H9 (cell line): ENCODE results near the gene NTF4. TPM values are rescaled to one million over a fixed set of nuclear protein-coding genes. Genes with fewer than 3 reads are reported as not detected.

Experiments
- DNase-seq: peaks from one replicate; pipeline ENCODE4 v3.0.0-alpha.2; 2017
- H2AFZ ChIP-seq: one replicate; pipeline ENCODE4 v1.6.1; 2013; ENCODE audit warnings: mild to moderate bottlenecking, low read length, control low read depth, moderate library complexity
- H2AK5ac ChIP-seq: 2 replicates; pipeline ENCODE4 v1.6.1; 2013; ENCODE audit warnings: low read length, control low read depth, mixed read lengths; ENCODE audit not compliant: insufficient read length
- H2BK120ac ChIP-seq: one replicate; pipeline ENCODE4 v1.6.1; 2013; ENCODE audit warnings: low read depth, mild to moderate bottlenecking, low read length, control low read depth, inconsistent platforms; ENCODE audit not compliant: poor library complexity, severe bottlenecking
- H2BK12ac ChIP-seq: 2 replicates; pipeline ENCODE4 v1.6.1; 2013; ENCODE audit warnings: low read length, control low read depth, mixed read lengths, low read depth; ENCODE audit not compliant: insufficient read length
- H2BK15ac ChIP-seq: 2 replicates; pipeline ENCODE4 v1.6.1; 2013; ENCODE audit warnings: low read depth, low read length, control low read depth
- H2BK20ac ChIP-seq: one replicate; pipeline ENCODE4 v1.6.1; 2013; ENCODE audit warnings: low read depth, mild to moderate bottlenecking, low read length, control low read depth, inconsistent platforms; ENCODE audit not compliant: poor library complexity, severe bottlenecking
- H2BK5ac ChIP-seq: 2 replicates; pipeline ENCODE4 v1.6.1; 2013; ENCODE audit warnings: low read length, control low read depth, mixed read lengths; ENCODE audit not compliant: insufficient read length
- H3K14ac ChIP-seq: 2 replicates; pipeline ENCODE4 v1.6.1; 2013; ENCODE audit warnings: low read length, control low read depth; ENCODE audit not compliant: insufficient read depth
- H3K18ac ChIP-seq: 2 replicates; pipeline ENCODE4 v1.6.1; 2013; ENCODE audit warnings: low read depth, mild to moderate bottlenecking, mixed read lengths, low read length, control low read depth; ENCODE audit not compliant: insufficient read length
- H3K23ac ChIP-seq: 2 replicates; pipeline ENCODE4 v1.6.1; 2013; ENCODE audit warnings: low read length, control low read depth, mixed read lengths, low read depth; ENCODE audit not compliant: insufficient read length
- H3K23me2 ChIP-seq: 2 replicates; pipeline ENCODE4 v1.6.1; 2013; ENCODE audit warnings: low read depth, mild to moderate bottlenecking, mixed read lengths, low read length, control low read depth; ENCODE audit not compliant: insufficient read length, poor library complexity, severe bottlenecking
- H3K27ac ChIP-seq: 2 replicates; pipeline ENCODE4 v1.5.1; 2013; ENCODE audit warnings: low read length, control low read depth, mixed read lengths, low read depth; ENCODE audit not compliant: insufficient read length
- H3K27me3 ChIP-seq: 2 replicates; pipeline ENCODE4 v1.6.1; 2013; ENCODE audit warnings: low read length, control low read depth, inconsistent platforms; ENCODE audit not compliant: insufficient read depth
- H3K4ac ChIP-seq: 2 replicates; pipeline ENCODE4 v1.6.1; 2013; ENCODE audit warnings: low read depth, mild to moderate bottlenecking, control low read depth, inconsistent platforms, low read length, moderate library complexity
- H3K4me1 ChIP-seq: 2 replicates; pipeline ENCODE4 v1.6.1; 2013; ENCODE audit warnings: low read length, control low read depth, inconsistent platforms; ENCODE audit not compliant: insufficient read depth
- H3K4me2 ChIP-seq: 2 replicates; pipeline ENCODE4 v1.6.1; 2013; ENCODE audit warnings: low read length, control low read depth, mixed read lengths; ENCODE audit not compliant: insufficient read length, insufficient read depth
- H3K56ac ChIP-seq: 2 replicates; pipeline ENCODE4 v1.6.1; 2013; ENCODE audit warnings: low read depth, mild to moderate bottlenecking, mixed read lengths, low read length, control low read depth; ENCODE audit not compliant: insufficient read length
- H3K79me1 ChIP-seq: 2 replicates; pipeline ENCODE4 v1.6.1; 2013; ENCODE audit warnings: low read depth, mild to moderate bottlenecking, moderate library complexity, low read length, control low read depth, inconsistent platforms; ENCODE audit not compliant: insufficient read depth, poor library complexity, severe bottlenecking
- H3K79me2 ChIP-seq: 2 replicates; pipeline ENCODE4 v1.6.1; 2013; ENCODE audit warnings: low read length, control low read depth, inconsistent platforms; ENCODE audit not compliant: insufficient read depth
- H3K9ac ChIP-seq: 2 replicates; pipeline ENCODE4 v1.6.1; 2013; ENCODE audit warnings: low read length, control low read depth, mixed read lengths; ENCODE audit not compliant: insufficient read length; ENCODE audit errors: extremely low read depth
- H3K9me3 ChIP-seq: one replicate; pipeline ENCODE4 v1.6.1; 2013; ENCODE audit warnings: low read depth, low read length, inconsistent platforms; ENCODE audit not compliant: control insufficient read depth
- H3T11ph ChIP-seq: one replicate; pipeline ENCODE4 v1.6.1; 2013; ENCODE audit warnings: mild to moderate bottlenecking, low read length, control low read depth, inconsistent platforms
- H4K20me1 ChIP-seq: one replicate; pipeline ENCODE4 v1.6.1; 2013; ENCODE audit not compliant: control insufficient read depth, insufficient read length, insufficient read depth
- H4K5ac ChIP-seq: 2 replicates; pipeline ENCODE4 v1.6.1; 2013; ENCODE audit warnings: low read depth, mild to moderate bottlenecking, mixed read lengths, low read length, control low read depth; ENCODE audit not compliant: insufficient read length
- H4K8ac ChIP-seq: replicated peaks from 2 replicates; pipeline ENCODE4 v1.6.1; 2013; ENCODE audit warnings: low read length, control low read depth, mixed read lengths, low read depth; ENCODE audit not compliant: insufficient read length
- H4K91ac ChIP-seq: 2 replicates; pipeline ENCODE4 v1.6.1; 2013; ENCODE audit warnings: low read depth, mild to moderate bottlenecking, moderate library complexity, mixed read lengths, low read length, control low read depth; ENCODE audit not compliant: insufficient read length
- H3K27ac Mint-ChIP-seq, 3 experiments: 2 replicates in 2 of 3; 3 replicates in 1 of 3; pipeline ENCODE4 v1.8.0; 2020 to 2021; ENCODE audit warnings: mixed read lengths in 3 of 3, mild to moderate bottlenecking in 1 of 3, moderate library complexity in 1 of 3
- H3K27me3 Mint-ChIP-seq: 2 replicates; pipeline ENCODE4 v1.8.0; 2021; ENCODE audit warnings: low read depth, mild to moderate bottlenecking, moderate library complexity, mixed read lengths
- H3K36me3 Mint-ChIP-seq, 3 experiments: 2 replicates in 2 of 3; 3 replicates in 1 of 3; pipeline ENCODE4 v1.8.0; 2020 to 2021; ENCODE audit warnings: low read depth in 3 of 3, mixed read lengths in 3 of 3; ENCODE audit not compliant: insufficient read depth in 1 of 3
- H3K4me1 Mint-ChIP-seq, 2 experiments: 2 replicates each; pipeline ENCODE4 v1.8.0; 2020; ENCODE audit warnings: mixed read lengths in 2 of 2
- H3K4me3 Mint-ChIP-seq, 2 experiments: 2 replicates in 1 of 2; 3 replicates in 1 of 2; pipeline ENCODE4 v1.8.0; 2020 to 2021; ENCODE audit warnings: mild to moderate bottlenecking in 2 of 2, mixed read lengths in 2 of 2, moderate library complexity in 1 of 2
- H3K9me3 Mint-ChIP-seq, 2 experiments: 2 replicates in 1 of 2; 3 replicates in 1 of 2; pipeline ENCODE4 v1.8.0; 2020; ENCODE audit warnings: mild to moderate bottlenecking in 2 of 2, mixed read lengths in 2 of 2, moderate library complexity in 1 of 2
- WGBS: extraction: QIAGEN DNeasy Blood & Tissue Kit; methylation state at CpG from one replicate; pipeline ENCODE4 v1.1.7; 2013; ENCODE audit warnings: missing lambda C conversion rate, low lambda C conversion rate, mixed read lengths; ENCODE audit not compliant: insufficient read length; ENCODE audit errors: extremely low coverage; 5-methylcytosine and 5-hydroxymethylcytosine counted together
- total RNA-seq: library from RNA; stranded (reverse); gene quantifications from 2 replicates; pipeline ENCODE4 v1.2.1, GENCODE V29; 2021
- TF ChIP-seq, protein P1 (sequence below): fragments of 200-600 bp; sonication (generic); conservative IDR thresholded peaks from 3 replicates; pipeline ENCODE4 v1.8.0; 2021; ENCODE audit warnings: antibody characterized with exemption, mild to moderate bottlenecking

Gene NTF4
- total RNA-seq, 1 experiment from 2014 or later = 2.1 TPM

DNA sequence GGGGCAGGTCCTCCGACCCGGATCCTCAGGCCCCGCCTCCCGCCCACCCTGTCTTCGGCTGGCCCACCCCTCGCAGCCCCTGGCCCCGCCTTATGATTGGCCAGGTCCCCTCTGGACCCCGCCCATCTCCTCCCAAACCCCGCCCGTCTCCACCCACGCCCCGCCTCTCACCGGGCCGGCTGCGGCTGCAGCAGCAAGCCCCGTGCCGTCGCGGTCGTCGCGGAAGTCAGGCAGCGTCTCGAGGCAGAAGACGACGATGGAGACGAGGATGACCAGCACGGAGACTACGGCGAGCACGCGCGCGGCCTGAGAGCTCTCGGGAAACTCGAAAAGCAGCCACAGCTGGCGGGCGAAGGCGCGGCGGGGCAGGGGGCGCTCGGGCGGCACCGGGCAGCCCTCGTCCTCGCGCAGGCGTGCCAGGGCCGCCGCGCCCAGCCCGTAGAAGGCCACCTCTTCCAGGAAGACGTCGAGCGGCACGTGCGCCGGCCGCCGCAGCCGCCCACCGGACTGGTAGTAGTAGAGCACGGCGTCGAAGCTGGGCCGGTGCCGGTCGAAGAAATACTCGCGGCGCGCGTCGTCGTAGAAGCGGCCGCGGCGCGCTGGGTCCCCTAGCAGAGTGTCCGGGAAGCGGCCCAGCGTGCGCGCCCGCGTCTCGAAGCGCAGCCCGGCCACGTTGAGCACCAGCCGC is 7.4 kb upstream of the NTF4 start:
- H2AFZ ChIP-seq = no peak overlapping the region

More for the DNA sequence above, 7.4 kb upstream of the NTF4 start:
- H3K9ac ChIP-seq = no peak overlapping the region
- no peak overlapping the region for H3K56ac ChIP-seq
- DNase-seq = peak; percentile 92
- no peak overlapping the region for H2BK120ac ChIP-seq
- peaks cover 0 to 4% (median 3%) of the 10 kb centered on the region in 3 experiments; a peak in 3 of 7 replicates for H3K36me3 Mint-ChIP-seq
- H3K4me3 Mint-ChIP-seq = peak overlapping the region; percentile 43 to 81
- no peak overlapping the region for H3T11ph ChIP-seq
- WGBS = no CpG with 5 or more reads among the region's 93 CpGs
- H3K27me3 Mint-ChIP-seq = peaks cover 83% of the 10 kb centered on the region
- H4K91ac ChIP-seq = no peak overlapping the region
- H3K18ac ChIP-seq = no peak overlapping the region
- no peak overlapping the region for H2BK5ac ChIP-seq
- no peak overlapping the region for H3K23ac ChIP-seq
- no peaks in the 10 kb centered on the region for H3K23me2 ChIP-seq
- H3K79me1 ChIP-seq = no peaks in the 10 kb centered on the region
- no peaks in the 10 kb centered on the region for H4K20me1 ChIP-seq
- H2BK12ac ChIP-seq = no peak overlapping the region
- peaks cover 9 to 32% of the 10 kb centered on the region in 2 experiments for H3K4me1 Mint-ChIP-seq
- no peak overlapping the region for H2BK20ac ChIP-seq
- H3K4me2 ChIP-seq = no peak overlapping the region
- H3K4me1 ChIP-seq = no peaks in the 10 kb centered on the region
- no peak overlapping the region for H2BK15ac ChIP-seq
- H3K27ac ChIP-seq = no peak overlapping the region
- no peak overlapping the region for H3K14ac ChIP-seq
- H3K9me3 ChIP-seq = no peaks in the 10 kb centered on the region
- TF ChIP-seq, protein P1, sequence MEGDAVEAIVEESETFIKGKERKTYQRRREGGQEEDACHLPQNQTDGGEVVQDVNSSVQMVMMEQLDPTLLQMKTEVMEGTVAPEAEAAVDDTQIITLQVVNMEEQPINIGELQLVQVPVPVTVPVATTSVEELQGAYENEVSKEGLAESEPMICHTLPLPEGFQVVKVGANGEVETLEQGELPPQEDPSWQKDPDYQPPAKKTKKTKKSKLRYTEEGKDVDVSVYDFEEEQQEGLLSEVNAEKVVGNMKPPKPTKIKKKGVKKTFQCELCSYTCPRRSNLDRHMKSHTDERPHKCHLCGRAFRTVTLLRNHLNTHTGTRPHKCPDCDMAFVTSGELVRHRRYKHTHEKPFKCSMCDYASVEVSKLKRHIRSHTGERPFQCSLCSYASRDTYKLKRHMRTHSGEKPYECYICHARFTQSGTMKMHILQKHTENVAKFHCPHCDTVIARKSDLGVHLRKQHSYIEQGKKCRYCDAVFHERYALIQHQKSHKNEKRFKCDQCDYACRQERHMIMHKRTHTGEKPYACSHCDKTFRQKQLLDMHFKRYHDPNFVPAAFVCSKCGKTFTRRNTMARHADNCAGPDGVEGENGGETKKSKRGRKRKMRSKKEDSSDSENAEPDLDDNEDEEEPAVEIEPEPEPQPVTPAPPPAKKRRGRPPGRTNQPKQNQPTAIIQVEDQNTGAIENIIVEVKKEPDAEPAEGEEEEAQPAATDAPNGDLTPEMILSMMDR = no peak
- H4K8ac ChIP-seq = no peak overlapping the region
- no peak overlapping the region for H3K4ac ChIP-seq
- H3K9me3 Mint-ChIP-seq = peaks cover 9 to 18% of the 10 kb centered on the region in 2 experiments; a peak in 4 of 5 replicates
- H3K79me2 ChIP-seq = no peaks in the 10 kb centered on the region
- no peak overlapping the region for H3K27ac Mint-ChIP-seq
- no peak overlapping the region for H2AK5ac ChIP-seq
- peaks cover 41% of the 10 kb centered on the region for H3K27me3 ChIP-seq
- no peak overlapping the region for H4K5ac ChIP-seq
